H9 (cell line): ENCODE data around the gene KCNH1. TPM values are rescaled to one million over a fixed set of nuclear protein-coding genes. Genes with fewer than 3 reads are reported as not detected.

Source experiments
- DNase-seq: peaks from one replicate; pipeline ENCODE4 v3.0.0-alpha.2; 2017
- H2AFZ ChIP-seq: one replicate; pipeline ENCODE4 v1.6.1; 2013; ENCODE audit warnings: mild to moderate bottlenecking, low read length, control low read depth, moderate library complexity
- H2AK5ac ChIP-seq: 2 replicates; pipeline ENCODE4 v1.6.1; 2013; ENCODE audit warnings: low read length, control low read depth, mixed read lengths; ENCODE audit not compliant: insufficient read length
- H2BK120ac ChIP-seq: one replicate; pipeline ENCODE4 v1.6.1; 2013; ENCODE audit warnings: low read depth, mild to moderate bottlenecking, low read length, control low read depth, inconsistent platforms; ENCODE audit not compliant: poor library complexity, severe bottlenecking
- H2BK12ac ChIP-seq: 2 replicates; pipeline ENCODE4 v1.6.1; 2013; ENCODE audit warnings: low read length, control low read depth, mixed read lengths, low read depth; ENCODE audit not compliant: insufficient read length
- H2BK15ac ChIP-seq: 2 replicates; pipeline ENCODE4 v1.6.1; 2013; ENCODE audit warnings: low read depth, low read length, control low read depth
- H2BK20ac ChIP-seq: one replicate; pipeline ENCODE4 v1.6.1; 2013; ENCODE audit warnings: low read depth, mild to moderate bottlenecking, low read length, control low read depth, inconsistent platforms; ENCODE audit not compliant: poor library complexity, severe bottlenecking
- H2BK5ac ChIP-seq: 2 replicates; pipeline ENCODE4 v1.6.1; 2013; ENCODE audit warnings: low read length, control low read depth, mixed read lengths; ENCODE audit not compliant: insufficient read length
- H3K14ac ChIP-seq: 2 replicates; pipeline ENCODE4 v1.6.1; 2013; ENCODE audit warnings: low read length, control low read depth; ENCODE audit not compliant: insufficient read depth
- H3K18ac ChIP-seq: 2 replicates; pipeline ENCODE4 v1.6.1; 2013; ENCODE audit warnings: low read depth, mild to moderate bottlenecking, mixed read lengths, low read length, control low read depth; ENCODE audit not compliant: insufficient read length
- H3K23ac ChIP-seq: 2 replicates; pipeline ENCODE4 v1.6.1; 2013; ENCODE audit warnings: low read length, control low read depth, mixed read lengths, low read depth; ENCODE audit not compliant: insufficient read length
- H3K23me2 ChIP-seq: 2 replicates; pipeline ENCODE4 v1.6.1; 2013; ENCODE audit warnings: low read depth, mild to moderate bottlenecking, mixed read lengths, low read length, control low read depth; ENCODE audit not compliant: insufficient read length, poor library complexity, severe bottlenecking
- H3K27ac ChIP-seq: 2 replicates; pipeline ENCODE4 v1.5.1; 2013; ENCODE audit warnings: low read length, control low read depth, mixed read lengths, low read depth; ENCODE audit not compliant: insufficient read length
- H3K27me3 ChIP-seq: 2 replicates; pipeline ENCODE4 v1.6.1; 2013; ENCODE audit warnings: low read length, control low read depth, inconsistent platforms; ENCODE audit not compliant: insufficient read depth
- H3K4ac ChIP-seq: 2 replicates; pipeline ENCODE4 v1.6.1; 2013; ENCODE audit warnings: low read depth, mild to moderate bottlenecking, control low read depth, inconsistent platforms, low read length, moderate library complexity
- H3K4me1 ChIP-seq: 2 replicates; pipeline ENCODE4 v1.6.1; 2013; ENCODE audit warnings: low read length, control low read depth, inconsistent platforms; ENCODE audit not compliant: insufficient read depth
- H3K4me2 ChIP-seq: 2 replicates; pipeline ENCODE4 v1.6.1; 2013; ENCODE audit warnings: low read length, control low read depth, mixed read lengths; ENCODE audit not compliant: insufficient read length, insufficient read depth
- H3K56ac ChIP-seq: 2 replicates; pipeline ENCODE4 v1.6.1; 2013; ENCODE audit warnings: low read depth, mild to moderate bottlenecking, mixed read lengths, low read length, control low read depth; ENCODE audit not compliant: insufficient read length
- H3K79me1 ChIP-seq: 2 replicates; pipeline ENCODE4 v1.6.1; 2013; ENCODE audit warnings: low read depth, mild to moderate bottlenecking, moderate library complexity, low read length, control low read depth, inconsistent platforms; ENCODE audit not compliant: insufficient read depth, poor library complexity, severe bottlenecking
- H3K79me2 ChIP-seq: 2 replicates; pipeline ENCODE4 v1.6.1; 2013; ENCODE audit warnings: low read length, control low read depth, inconsistent platforms; ENCODE audit not compliant: insufficient read depth
- H3K9ac ChIP-seq: 2 replicates; pipeline ENCODE4 v1.6.1; 2013; ENCODE audit warnings: low read length, control low read depth, mixed read lengths; ENCODE audit not compliant: insufficient read length; ENCODE audit errors: extremely low read depth
- H3K9me3 ChIP-seq: one replicate; pipeline ENCODE4 v1.6.1; 2013; ENCODE audit warnings: low read depth, low read length, inconsistent platforms; ENCODE audit not compliant: control insufficient read depth
- H3T11ph ChIP-seq: one replicate; pipeline ENCODE4 v1.6.1; 2013; ENCODE audit warnings: mild to moderate bottlenecking, low read length, control low read depth, inconsistent platforms
- H4K20me1 ChIP-seq: one replicate; pipeline ENCODE4 v1.6.1; 2013; ENCODE audit not compliant: control insufficient read depth, insufficient read length, insufficient read depth
- H4K5ac ChIP-seq: 2 replicates; pipeline ENCODE4 v1.6.1; 2013; ENCODE audit warnings: low read depth, mild to moderate bottlenecking, mixed read lengths, low read length, control low read depth; ENCODE audit not compliant: insufficient read length
- H4K8ac ChIP-seq: replicated peaks from 2 replicates; pipeline ENCODE4 v1.6.1; 2013; ENCODE audit warnings: low read length, control low read depth, mixed read lengths, low read depth; ENCODE audit not compliant: insufficient read length
- H4K91ac ChIP-seq: 2 replicates; pipeline ENCODE4 v1.6.1; 2013; ENCODE audit warnings: low read depth, mild to moderate bottlenecking, moderate library complexity, mixed read lengths, low read length, control low read depth; ENCODE audit not compliant: insufficient read length
- H3K27ac Mint-ChIP-seq, 3 experiments: 2 replicates in 2 of 3; 3 replicates in 1 of 3; pipeline ENCODE4 v1.8.0; 2020 to 2021; ENCODE audit warnings: mixed read lengths in 3 of 3, mild to moderate bottlenecking in 1 of 3, moderate library complexity in 1 of 3
- H3K27me3 Mint-ChIP-seq: 2 replicates; pipeline ENCODE4 v1.8.0; 2021; ENCODE audit warnings: low read depth, mild to moderate bottlenecking, moderate library complexity, mixed read lengths
- H3K36me3 Mint-ChIP-seq, 3 experiments: 2 replicates in 2 of 3; 3 replicates in 1 of 3; pipeline ENCODE4 v1.8.0; 2020 to 2021; ENCODE audit warnings: low read depth in 3 of 3, mixed read lengths in 3 of 3; ENCODE audit not compliant: insufficient read depth in 1 of 3
- H3K4me1 Mint-ChIP-seq, 2 experiments: 2 replicates each; pipeline ENCODE4 v1.8.0; 2020; ENCODE audit warnings: mixed read lengths in 2 of 2
- H3K4me3 Mint-ChIP-seq, 2 experiments: 2 replicates in 1 of 2; 3 replicates in 1 of 2; pipeline ENCODE4 v1.8.0; 2020 to 2021; ENCODE audit warnings: mild to moderate bottlenecking in 2 of 2, mixed read lengths in 2 of 2, moderate library complexity in 1 of 2
- H3K9me3 Mint-ChIP-seq, 2 experiments: 2 replicates in 1 of 2; 3 replicates in 1 of 2; pipeline ENCODE4 v1.8.0; 2020; ENCODE audit warnings: mild to moderate bottlenecking in 2 of 2, mixed read lengths in 2 of 2, moderate library complexity in 1 of 2
- CTCF ChIP-seq: fragments of 200-600 bp; sonication (generic); conservative IDR thresholded peaks from 3 replicates; pipeline ENCODE4 v1.8.0; 2021; ENCODE audit warnings: antibody characterized with exemption, mild to moderate bottlenecking
- WGBS: extraction: QIAGEN DNeasy Blood & Tissue Kit; methylation state at CpG from one replicate; pipeline ENCODE4 v1.1.7; 2013; ENCODE audit warnings: missing lambda C conversion rate, low lambda C conversion rate, mixed read lengths; ENCODE audit not compliant: insufficient read length; ENCODE audit errors: extremely low coverage; 5-methylcytosine and 5-hydroxymethylcytosine counted together
- total RNA-seq: library from RNA; stranded (reverse); gene quantifications from 2 replicates; pipeline ENCODE4 v1.2.1, GENCODE V29; 2021

Gene KCNH1
- total RNA-seq, 1 experiment from 2014 or later = 0.11 TPM

- Mint-ChIP-seq H3K9me3 (no peaks in the 10 kb centered on the region), H3K4me1 (no peaks in the 10 kb centered on the region), H3K36me3 (no peaks in the 10 kb centered on the region), H3K27me3 (no peaks in the 10 kb centered on the region; the same call in 1 of the 2 replicates), H3K4me3 (no peak overlapping the region), H3K27ac (no peak overlapping the region; a peak in 1 of 7 replicates)
- Histone ChIP-seq H3K79me1 (no peaks in the 10 kb centered on the region), H4K20me1 (no peaks in the 10 kb centered on the region), H3K4me2 (no peak overlapping the region), H3K4me1 (no peaks in the 10 kb centered on the region), H3K23ac (no peak overlapping the region), H3K14ac (no peak overlapping the region), H3K79me2 (no peaks in the 10 kb centered on the region), H2BK12ac (no peak overlapping the region), H3K4ac (no peak overlapping the region), H2BK120ac (no peak overlapping the region), H3K9ac (no peak overlapping the region), H4K91ac (no peak overlapping the region), H2AK5ac (no peak overlapping the region), H3K9me3 (no peaks in the 10 kb centered on the region), H2BK5ac (no peak overlapping the region), H2BK20ac (no peak overlapping the region), H2BK15ac (no peak overlapping the region), H4K8ac (no peak overlapping the region), H3T11ph (no peak overlapping the region), H4K5ac (no peak overlapping the region), H3K27me3 (no peaks in the 10 kb centered on the region), H3K23me2 (no peaks in the 10 kb centered on the region), H2AFZ (no peak overlapping the region), H3K18ac (no peak overlapping the region), H3K56ac (no peak overlapping the region), H3K27ac (no peak overlapping the region)
- TF ChIP-seq CTCF = no peak
- DNase-seq = no peak
- no CpG with 5 or more reads among the region's 3 CpGs for WGBS
Measured at GRCh38 chr1:210674151-210674550, 459.8 kb downstream of the KCNH1 start.
